Keratinocyte (primary cell): ENCODE data around the gene CLEC18C.

ENCODE experiments used
- CTCF ChIP-seq, 3 experiments: IDR thresholded peaks in 1 of 3; conservative IDR thresholded peaks in 1 of 3; optimal IDR thresholded peaks in 1 of 3; 2 replicates in 2 of 3; 3 replicates in 1 of 3; pipeline versions ENCODE3 to v1.5.1; 2011; ENCODE audit warnings: low read length in 3 of 3, mild to moderate bottlenecking in 3 of 3, moderate library complexity in 2 of 3, control low read depth in 1 of 3, inconsistent platforms in 1 of 3; ENCODE audit not compliant: insufficient read depth in 2 of 3; ENCODE audit errors: extremely low read depth in 1 of 3
- EZH2 ChIP-seq: IDR thresholded peaks from one replicate; pipeline ENCODE4 v1.6.1; 2012; ENCODE audit warnings: inconsistent platforms, mild to moderate bottlenecking, low read length, moderate library complexity

GRCh38 chr16:70151941-70152509 lies 21.6 kb upstream of the CLEC18C start:
- TF ChIP-seq CTCF (optimal IDR thresholded peaks at IDR 0.05 in 1 of 3, IDR thresholded peaks at IDR 0.05 in 1 of 3, conservative IDR thresholded peaks at IDR 0.05 in 1 of 3; ENCODE audit: extremely low read depth in 1 of 3, insufficient read depth in 2 of 3, low read length in 3 of 3) = no peak
- TF ChIP-seq EZH2 = no peak
